ENCODE measurements around the gene EVI2B. TPM values are rescaled to one million over a fixed set of nuclear protein-coding genes. Genes with fewer than 3 reads are reported as not detected.

EVI2B gene
- total RNA-seq, 1 donor from 2014 or later, result not detected

DNA sequence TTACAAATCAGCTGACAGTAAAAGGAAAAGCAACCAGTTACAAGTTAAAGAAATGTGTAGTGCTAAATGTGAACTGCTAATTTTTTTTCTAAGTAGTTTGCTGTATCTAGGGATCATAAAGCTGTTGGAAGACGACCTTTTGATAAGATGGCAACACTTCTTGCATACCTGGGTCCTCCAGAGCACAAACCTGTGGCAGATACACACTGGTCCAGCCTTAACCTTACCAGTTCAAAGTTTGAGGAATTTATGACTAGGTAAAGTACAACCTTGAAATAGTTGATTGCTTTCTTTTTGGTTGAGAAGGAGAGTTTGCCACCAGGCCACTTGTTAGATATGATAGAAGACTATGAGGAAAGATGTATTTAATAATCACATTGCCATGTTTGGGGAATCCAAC is 52.3 kb downstream of the EVI2B start:
- no peak overlapping the region for H2AFZ ChIP-seq (replicated peaks)
- DNase-seq (ENCODE audit: low spot score), result no peak
- H3K4me2 ChIP-seq, result no peak overlapping the region
- Mint-ChIP-seq H3K9me3 (no peaks in the 10 kb centered on the region), H3K27me3 (ENCODE audit: insufficient read depth, low read depth) (no peaks in the 10 kb centered on the region), H3K27ac (no peak overlapping the region), H3K36me3 (peaks cover 17% of the 10 kb centered on the region), H3K4me1 (no peaks in the 10 kb centered on the region), H3K4me3 (no peak overlapping the region)
- peaks cover 17% of the 10 kb centered on the region for H3K36me3 ChIP-seq
- H3K9me3 ChIP-seq (ENCODE audit: low read depth), result no peaks in the 10 kb centered on the region
- H3K27me3 ChIP-seq, result no peaks in the 10 kb centered on the region
- no peaks in the 10 kb centered on the region for H3K79me2 ChIP-seq (ENCODE audit: low read depth)
- no peak overlapping the region for H3K9ac ChIP-seq
- no peaks in the 10 kb centered on the region for H3F3A ChIP-seq (ENCODE audit: low read depth)
- no peaks in the 10 kb centered on the region for H3K4me1 ChIP-seq
- H4K20me1 ChIP-seq (ENCODE audit: low read depth), result no peaks in the 10 kb centered on the region
- no peak for TF ChIP-seq CTCF (IDR thresholded peaks at IDR 0.05)
- no peak for TF ChIP-seq EZH2phosphoT487 (IDR thresholded peaks at IDR 0.05)
- no peak for TF ChIP-seq EZH2 (IDR thresholded peaks at IDR 0.05)
- no peak overlapping the region for H3K4me3 ChIP-seq
- H3K27ac ChIP-seq, result no peak overlapping the region

- peaks cover 14% of the 10 kb centered on the region for H3K36me3 ChIP-seq
- no peaks in the 10 kb centered on the region for H3K27me3 ChIP-seq
- no peaks in the 10 kb centered on the region for H3K27me3 Mint-ChIP-seq (ENCODE audit: insufficient read depth, low read depth)
- H4K20me1 ChIP-seq (ENCODE audit: low read depth), result no peaks in the 10 kb centered on the region
- DNase-seq (ENCODE audit: low spot score), result no peak
- H3K9ac ChIP-seq, result no peak overlapping the region
- no peak overlapping the region for H3K4me3 Mint-ChIP-seq
- no peak overlapping the region for H3K27ac Mint-ChIP-seq
- H3K4me2 ChIP-seq, result no peak overlapping the region
- no peaks in the 10 kb centered on the region for H3K4me1 ChIP-seq
- H3K79me2 ChIP-seq (ENCODE audit: low read depth), result no peaks in the 10 kb centered on the region
- no peaks in the 10 kb centered on the region for H3K9me3 Mint-ChIP-seq
- H3K9me3 ChIP-seq (ENCODE audit: low read depth), result no peaks in the 10 kb centered on the region
- TF ChIP-seq CTCF (IDR thresholded peaks at IDR 0.05) (no peak), EZH2phosphoT487 (IDR thresholded peaks at IDR 0.05) (no peak), EZH2 (IDR thresholded peaks at IDR 0.05) (no peak)
- H3K4me3 ChIP-seq, result no peak overlapping the region
- H3K4me1 Mint-ChIP-seq, result no peaks in the 10 kb centered on the region
- H3K27ac ChIP-seq, result no peak overlapping the region
- H3K36me3 Mint-ChIP-seq, result peaks cover 6% of the 10 kb centered on the region
- H2AFZ ChIP-seq (replicated peaks), result no peak overlapping the region
- no peaks in the 10 kb centered on the region for H3F3A ChIP-seq (ENCODE audit: low read depth)
These were observed 53.7 kb downstream of the EVI2B start for GRCh38 chr17:31260151-31260550.

GRCh38 chr17:31256936-31257335 is 56.9 kb downstream of the EVI2B start:
- H3K36me3 ChIP-seq, result peaks cover 15% of the 10 kb centered on the region
- no peak overlapping the region for H2AFZ ChIP-seq (replicated peaks)
- no peaks in the 10 kb centered on the region for H3K9me3 ChIP-seq (ENCODE audit: low read depth)
- H3K27me3 ChIP-seq, result no peaks in the 10 kb centered on the region
- H3K4me1 Mint-ChIP-seq, result no peaks in the 10 kb centered on the region
- H3K4me2 ChIP-seq, result no peak overlapping the region
- no peak for TF ChIP-seq EZH2phosphoT487 (IDR thresholded peaks at IDR 0.05)
- TF ChIP-seq CTCF (IDR thresholded peaks at IDR 0.05), result no peak
- no peak for TF ChIP-seq EZH2 (IDR thresholded peaks at IDR 0.05)
- H3K9ac ChIP-seq, result no peak overlapping the region
- H3K36me3 Mint-ChIP-seq, result peaks cover 2% of the 10 kb centered on the region
- no peak for DNase-seq (ENCODE audit: low spot score)
- H3K9me3 Mint-ChIP-seq, result no peaks in the 10 kb centered on the region
- H3K27me3 Mint-ChIP-seq (ENCODE audit: insufficient read depth, low read depth), result no peaks in the 10 kb centered on the region
- H4K20me1 ChIP-seq (ENCODE audit: low read depth), result no peaks in the 10 kb centered on the region
- no peak overlapping the region for H3K4me3 ChIP-seq
- no peak overlapping the region for H3K4me3 Mint-ChIP-seq
- H3K79me2 ChIP-seq (ENCODE audit: low read depth), result no peaks in the 10 kb centered on the region
- no peaks in the 10 kb centered on the region for H3K4me1 ChIP-seq
- no peak overlapping the region for H3K27ac ChIP-seq
- no peaks in the 10 kb centered on the region for H3F3A ChIP-seq (ENCODE audit: low read depth)
- no peak overlapping the region for H3K27ac Mint-ChIP-seq
